Esophagus muscularis mucosa (tissue), 3 donors: ENCODE results near the gene S1PR2.

Experiments
- POLR2A ChIP-seq: fragments of 450-650 bp; IDR thresholded peaks from one replicate; pipeline ENCODE4 v1.6.1; 2017; ENCODE audit warnings: antibody characterized with exemption, moderate library complexity, mild to moderate bottlenecking, low read depth
- TF ChIP-seq, protein P1 (sequence below), 3 experiments: fragments of 200-600 bp in 2 of 3; fragments of 450-650 bp in 1 of 3; sonication (generic) in 2 of 3; IDR thresholded peaks; one replicate each; pipeline ENCODE4 v1.5.1; 2017 to 2019; ENCODE audit warnings: antibody characterized with exemption in 3 of 3, mild to moderate bottlenecking in 2 of 3, moderate library complexity in 1 of 3

DNA sequence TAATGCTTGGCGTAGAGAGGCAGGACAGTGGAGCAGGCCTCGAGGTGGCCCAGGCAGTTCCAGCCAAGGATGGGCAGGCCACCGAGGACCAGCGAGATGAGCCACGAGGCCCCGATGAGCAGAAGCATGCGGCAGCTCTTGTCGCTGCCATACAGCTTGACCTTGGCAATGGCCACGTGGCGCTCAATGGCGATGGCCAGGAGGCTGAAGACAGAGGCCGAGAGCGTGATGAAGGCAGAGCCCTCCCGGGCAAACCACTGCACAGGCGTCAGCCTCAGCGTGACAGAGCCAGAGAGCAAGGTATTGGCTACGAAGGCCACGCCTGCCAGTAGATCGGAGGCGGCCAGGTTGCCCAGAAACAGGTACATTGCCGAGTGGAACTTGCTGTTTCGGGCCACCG lies 6.8 kb downstream of the S1PR2 start:
- TF ChIP-seq, protein P1, sequence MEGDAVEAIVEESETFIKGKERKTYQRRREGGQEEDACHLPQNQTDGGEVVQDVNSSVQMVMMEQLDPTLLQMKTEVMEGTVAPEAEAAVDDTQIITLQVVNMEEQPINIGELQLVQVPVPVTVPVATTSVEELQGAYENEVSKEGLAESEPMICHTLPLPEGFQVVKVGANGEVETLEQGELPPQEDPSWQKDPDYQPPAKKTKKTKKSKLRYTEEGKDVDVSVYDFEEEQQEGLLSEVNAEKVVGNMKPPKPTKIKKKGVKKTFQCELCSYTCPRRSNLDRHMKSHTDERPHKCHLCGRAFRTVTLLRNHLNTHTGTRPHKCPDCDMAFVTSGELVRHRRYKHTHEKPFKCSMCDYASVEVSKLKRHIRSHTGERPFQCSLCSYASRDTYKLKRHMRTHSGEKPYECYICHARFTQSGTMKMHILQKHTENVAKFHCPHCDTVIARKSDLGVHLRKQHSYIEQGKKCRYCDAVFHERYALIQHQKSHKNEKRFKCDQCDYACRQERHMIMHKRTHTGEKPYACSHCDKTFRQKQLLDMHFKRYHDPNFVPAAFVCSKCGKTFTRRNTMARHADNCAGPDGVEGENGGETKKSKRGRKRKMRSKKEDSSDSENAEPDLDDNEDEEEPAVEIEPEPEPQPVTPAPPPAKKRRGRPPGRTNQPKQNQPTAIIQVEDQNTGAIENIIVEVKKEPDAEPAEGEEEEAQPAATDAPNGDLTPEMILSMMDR (IDR thresholded peaks at IDR 0.05), result no peak
- no peak for TF ChIP-seq POLR2A
